Kidney epithelial cell (primary cell): ENCODE data around the gene LGALS14. TPM values are rescaled to one million over a fixed set of nuclear protein-coding genes. Genes with fewer than 3 reads are reported as not detected.

Source experiments
- DNase-seq: peaks from one replicate; pipeline ENCODE4 v3.0.0-alpha.2; 2010; ENCODE audit warnings: low read depth
- H3K27me3 ChIP-seq: 2 replicates; pipeline ENCODE4 v1.6.0; 2011; ENCODE audit warnings: low read length; ENCODE audit not compliant: control insufficient read depth, insufficient read depth
- H3K36me3 ChIP-seq: 2 replicates; pipeline ENCODE4 v1.5.1; 2011; ENCODE audit warnings: low read length; ENCODE audit not compliant: control insufficient read depth, insufficient read depth
- H3K4me3 ChIP-seq: 2 replicates; pipeline ENCODE4 v1.5.1; 2011; ENCODE audit warnings: low read depth, mild to moderate bottlenecking, control low read depth, low read length
- total RNA-seq: library from RNA; depleted of rRNA; stranded (reverse); fragments of >200 nt; gene quantifications from 2 replicates; pipeline ENCODE4 v1.2.3, GENCODE V29; 2015
- TF ChIP-seq, protein P1 (sequence below): IDR thresholded peaks from 2 replicates; pipeline ENCODE4 v1.5.1; 2011; ENCODE audit warnings: mild to moderate bottlenecking, moderate library complexity, low read length, control low read depth, inconsistent platforms; ENCODE audit not compliant: insufficient read depth, poor library complexity, severe bottlenecking

The LGALS14 gene
- total RNA-seq, 1 donor from 2014 or later, result not detected

- Histone ChIP-seq H3K4me3 (no peak overlapping the region), H3K27me3 (no peaks in the 10 kb centered on the region), H3K36me3 (no peaks in the 10 kb centered on the region)
- no peak for DNase-seq
- TF ChIP-seq, protein P1, sequence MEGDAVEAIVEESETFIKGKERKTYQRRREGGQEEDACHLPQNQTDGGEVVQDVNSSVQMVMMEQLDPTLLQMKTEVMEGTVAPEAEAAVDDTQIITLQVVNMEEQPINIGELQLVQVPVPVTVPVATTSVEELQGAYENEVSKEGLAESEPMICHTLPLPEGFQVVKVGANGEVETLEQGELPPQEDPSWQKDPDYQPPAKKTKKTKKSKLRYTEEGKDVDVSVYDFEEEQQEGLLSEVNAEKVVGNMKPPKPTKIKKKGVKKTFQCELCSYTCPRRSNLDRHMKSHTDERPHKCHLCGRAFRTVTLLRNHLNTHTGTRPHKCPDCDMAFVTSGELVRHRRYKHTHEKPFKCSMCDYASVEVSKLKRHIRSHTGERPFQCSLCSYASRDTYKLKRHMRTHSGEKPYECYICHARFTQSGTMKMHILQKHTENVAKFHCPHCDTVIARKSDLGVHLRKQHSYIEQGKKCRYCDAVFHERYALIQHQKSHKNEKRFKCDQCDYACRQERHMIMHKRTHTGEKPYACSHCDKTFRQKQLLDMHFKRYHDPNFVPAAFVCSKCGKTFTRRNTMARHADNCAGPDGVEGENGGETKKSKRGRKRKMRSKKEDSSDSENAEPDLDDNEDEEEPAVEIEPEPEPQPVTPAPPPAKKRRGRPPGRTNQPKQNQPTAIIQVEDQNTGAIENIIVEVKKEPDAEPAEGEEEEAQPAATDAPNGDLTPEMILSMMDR, result no peak
Measured at GRCh38 chr19:39698535-39698934, 5.7 kb upstream of the LGALS14 start.

- no peaks in the 10 kb centered on the region for H3K36me3 ChIP-seq
- TF ChIP-seq, protein P1, result no peak
- no peak for DNase-seq
Measured at GRCh38 chr19:39701291-39701690, 3.0 kb upstream of the LGALS14 start.

DNA sequence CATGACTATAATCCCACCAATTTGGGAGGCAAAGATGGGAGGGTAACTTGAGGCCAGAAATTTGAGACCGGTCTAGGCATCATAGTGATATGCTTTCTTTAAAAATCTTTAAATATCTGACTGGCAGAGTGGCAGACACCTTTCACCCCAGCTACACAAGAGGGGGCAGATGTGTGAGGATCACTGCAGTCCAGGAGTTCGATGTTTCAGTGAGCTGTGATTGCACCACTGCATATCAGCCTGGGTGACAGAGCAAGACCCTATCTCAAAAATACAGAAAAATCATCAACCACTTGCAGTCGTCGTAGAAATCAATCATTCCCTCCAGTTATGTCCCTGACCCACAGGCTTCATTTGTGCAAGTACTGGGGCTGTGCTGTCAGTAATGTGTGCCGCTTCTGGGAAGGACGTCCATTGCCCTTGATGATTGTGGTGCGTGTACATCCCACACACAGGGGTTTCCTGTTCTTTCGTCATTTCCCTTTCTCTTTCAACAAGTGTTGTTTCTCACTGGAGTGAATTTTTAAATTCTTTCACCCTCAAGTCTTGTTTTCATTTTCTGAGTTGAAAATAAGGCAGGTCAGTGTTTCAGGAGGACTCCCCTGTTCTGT lies 1.4 kb downstream of the LGALS14 start:
- no peaks in the 10 kb centered on the region for H3K27me3 ChIP-seq
- H3K36me3 ChIP-seq, result no peaks in the 10 kb centered on the region
- no peak overlapping the region for H3K4me3 ChIP-seq
- DNase-seq, result no peak
- TF ChIP-seq, protein P1, result no peak

More at GRCh38 chr19:39701291-39701690, 3.0 kb upstream of the LGALS14 start:
- H3K27me3 ChIP-seq, result no peaks in the 10 kb centered on the region
- H3K4me3 ChIP-seq, result no peak overlapping the region

- H3K36me3 ChIP-seq, result no peaks in the 10 kb centered on the region
- no peak for DNase-seq
Measured at GRCh38 chr19:39708594-39708993, 4.3 kb downstream of the LGALS14 start.

GRCh38 chr19:39709026-39709872 lies 5.0 kb downstream of the LGALS14 start:
- DNase-seq, result no peak
- Histone ChIP-seq H3K4me3 (no peak overlapping the region), H3K27me3 (no peaks in the 10 kb centered on the region), H3K36me3 (no peaks in the 10 kb centered on the region)
- TF ChIP-seq, protein P1, result no peak

More at GRCh38 chr19:39708594-39708993, 4.3 kb downstream of the LGALS14 start:
- TF ChIP-seq, protein P1, result no peak
- no peak overlapping the region for H3K4me3 ChIP-seq
- H3K27me3 ChIP-seq, result no peaks in the 10 kb centered on the region
